PC-9 (cell line): Measurements from ENCODE around the gene SBK3. TPM values are rescaled to one million over a fixed set of nuclear protein-coding genes. Genes with fewer than 3 reads are reported as not detected.

Source experiments
- BruUV-seq: library from RNA; stranded (reverse); fragments of 400-500 nt; replicated peaks from 2 replicates; lab custom pipeline; 2021; lab: Mats Ljungman, UMichigan
- CTCF ChIA-PET: fragments of 300-600 bp; sonication (Branson Sonifier 250); formaldehyde crosslinking; loops from one replicate; lab custom pipeline; 2022; ENCODE audit warnings: antibody characterized with exemption; lab: Charles Lee
- POLR2A ChIA-PET: fragments of 300-600 bp; sonication (Branson Sonifier 250); formaldehyde crosslinking; loops from one replicate; lab custom pipeline; 2022; ENCODE audit warnings: antibody characterized with exemption; ENCODE audit not compliant: unreplicated experiment; lab: Charles Lee
- DNase-seq, 2 experiments: peaks; one replicate each; pipeline versions ENCODE4 v3.0.0 to v3.0.0-alpha.2; 2015 to 2022; ENCODE audit warnings: mixed read lengths in 1 of 2
- H2AFZ ChIP-seq: fragments of 200-600 bp; sonication (generic); 2 replicates; pipeline ENCODE4 v1.8.1; 2017; ENCODE audit warnings: antibody characterized with exemption
- H3F3A ChIP-seq: fragments of 200-600 bp; sonication (generic); 2 replicates; pipeline ENCODE4 v1.8.1; 2017; ENCODE audit warnings: antibody characterized with exemption, mild to moderate bottlenecking, low read depth; ENCODE audit not compliant: insufficient read depth
- H3K27ac ChIP-seq: fragments of 200-600 bp; sonication (generic); 2 replicates; pipeline ENCODE4 v1.6.1; 2016; ENCODE audit warnings: mixed run types
- H3K27me3 ChIP-seq: fragments of 200-600 bp; sonication (generic); 2 replicates; pipeline ENCODE4 v1.6.1; 2016; ENCODE audit warnings: low read depth, mixed run types; ENCODE audit not compliant: insufficient read depth
- H3K36me3 ChIP-seq: fragments of 200-600 bp; sonication (generic); 2 replicates; pipeline ENCODE4 v1.6.1; 2016; ENCODE audit warnings: low read depth, mixed run types
- H3K4me1 ChIP-seq: fragments of 200-600 bp; sonication (generic); replicated peaks from 2 replicates; pipeline ENCODE4 v1.6.1; 2016; ENCODE audit warnings: mixed run types; ENCODE audit not compliant: insufficient read depth
- H3K4me2 ChIP-seq: fragments of 200-600 bp; sonication (generic); 2 replicates; pipeline ENCODE4 v1.6.1; 2017; ENCODE audit warnings: mixed run types
- H3K4me3 ChIP-seq: fragments of 200-600 bp; sonication (generic); 2 replicates; pipeline ENCODE4 v1.6.1; 2016; ENCODE audit warnings: mixed run types
- H3K79me2 ChIP-seq: fragments of 200-600 bp; sonication (generic); 2 replicates; pipeline ENCODE4 v1.6.1; 2017; ENCODE audit warnings: low read depth, mixed run types
- H3K9me2 ChIP-seq: fragments of 200-600 bp; sonication (generic); 2 replicates; pipeline ENCODE4 v1.8.1; 2017; ENCODE audit warnings: mild to moderate bottlenecking; ENCODE audit not compliant: insufficient read depth
- H3K9me3 ChIP-seq: fragments of 200-600 bp; sonication (generic); 2 replicates; pipeline ENCODE4 v1.8.1; 2016; ENCODE audit warnings: low read depth; ENCODE audit not compliant: insufficient read depth
- H4K20me1 ChIP-seq: fragments of 200-600 bp; sonication (generic); 2 replicates; pipeline ENCODE4 v1.8.1; 2017; ENCODE audit not compliant: insufficient read depth
- EZH2 ChIP-seq: fragments of 200-600 bp; sonication (generic); IDR thresholded peaks from 2 replicates; pipeline ENCODE4 v1.8.0; 2017; ENCODE audit warnings: antibody characterized with exemption, low read depth
- intact Hi-C: fragments of 100-400 bp; cut with micrococcal nuclease; formaldehyde crosslinking; loops from one replicate; pipeline ENCODE4 v1.10.0; 2022; ENCODE audit not compliant: unreplicated experiment
- total RNA-seq: library from RNA; stranded (reverse); gene quantifications from 2 replicates; pipeline ENCODE4 v1.2.3, GENCODE V29; 2021
- TF ChIP-seq, protein P1 (sequence below): fragments of 200-600 bp; sonication (generic); conservative IDR thresholded peaks from 2 replicates; pipeline ENCODE4 v1.6.1; 2017; ENCODE audit warnings: mixed run types, antibody characterized with exemption, mild to moderate bottlenecking, moderate library complexity

The SBK3 gene
- total RNA-seq, 1 experiment from 2014 or later, result 41.4 TPM

DNA sequence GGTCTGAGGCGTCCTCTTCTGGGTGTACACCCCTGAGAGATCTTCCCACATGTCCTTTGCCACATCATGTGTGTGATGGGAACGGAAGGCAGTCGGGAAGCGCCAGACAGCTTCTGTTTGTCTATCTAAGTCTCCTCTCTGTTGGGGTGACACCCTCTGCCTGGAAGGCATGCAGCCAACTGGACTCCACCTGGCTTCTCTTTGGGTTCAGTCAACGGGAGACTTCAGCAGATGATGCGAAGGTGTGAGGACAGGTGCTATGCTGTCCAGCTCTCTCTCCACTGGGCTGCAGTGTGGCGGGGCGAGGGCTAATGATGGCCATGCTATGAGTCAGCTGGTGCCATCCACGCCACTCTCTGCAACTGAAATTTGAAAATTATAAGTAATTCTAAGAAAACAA is 14.3 kb upstream of the SBK3 start:
- Histone ChIP-seq H3K36me3 (no peaks in the 10 kb centered on the region), H3K4me3 (no peak overlapping the region), H3K27me3 (no peaks in the 10 kb centered on the region), H3K4me1 (no peaks in the 10 kb centered on the region), H3K4me2 (no peak overlapping the region), H4K20me1 (no peaks in the 10 kb centered on the region), H3K9me3 (peaks cover 6% of the 10 kb centered on the region; the same call in 1 of the 2 replicates), H3K9me2 (no peaks in the 10 kb centered on the region), H3F3A (peaks cover 13% of the 10 kb centered on the region; the same call in 1 of the 2 replicates), H2AFZ (no peak overlapping the region), H3K27ac (no peak overlapping the region), H3K79me2 (no peaks in the 10 kb centered on the region)
- TF ChIP-seq, protein P1, sequence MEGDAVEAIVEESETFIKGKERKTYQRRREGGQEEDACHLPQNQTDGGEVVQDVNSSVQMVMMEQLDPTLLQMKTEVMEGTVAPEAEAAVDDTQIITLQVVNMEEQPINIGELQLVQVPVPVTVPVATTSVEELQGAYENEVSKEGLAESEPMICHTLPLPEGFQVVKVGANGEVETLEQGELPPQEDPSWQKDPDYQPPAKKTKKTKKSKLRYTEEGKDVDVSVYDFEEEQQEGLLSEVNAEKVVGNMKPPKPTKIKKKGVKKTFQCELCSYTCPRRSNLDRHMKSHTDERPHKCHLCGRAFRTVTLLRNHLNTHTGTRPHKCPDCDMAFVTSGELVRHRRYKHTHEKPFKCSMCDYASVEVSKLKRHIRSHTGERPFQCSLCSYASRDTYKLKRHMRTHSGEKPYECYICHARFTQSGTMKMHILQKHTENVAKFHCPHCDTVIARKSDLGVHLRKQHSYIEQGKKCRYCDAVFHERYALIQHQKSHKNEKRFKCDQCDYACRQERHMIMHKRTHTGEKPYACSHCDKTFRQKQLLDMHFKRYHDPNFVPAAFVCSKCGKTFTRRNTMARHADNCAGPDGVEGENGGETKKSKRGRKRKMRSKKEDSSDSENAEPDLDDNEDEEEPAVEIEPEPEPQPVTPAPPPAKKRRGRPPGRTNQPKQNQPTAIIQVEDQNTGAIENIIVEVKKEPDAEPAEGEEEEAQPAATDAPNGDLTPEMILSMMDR, result no peak
- no peak for TF ChIP-seq EZH2
- no TSS peak for BruUV-seq
- no peak for DNase-seq
- intact Hi-C loops, result no loop called here
- CTCF ChIA-PET, result no interaction called here
- POLR2A ChIA-PET, result no interaction called here

DNA sequence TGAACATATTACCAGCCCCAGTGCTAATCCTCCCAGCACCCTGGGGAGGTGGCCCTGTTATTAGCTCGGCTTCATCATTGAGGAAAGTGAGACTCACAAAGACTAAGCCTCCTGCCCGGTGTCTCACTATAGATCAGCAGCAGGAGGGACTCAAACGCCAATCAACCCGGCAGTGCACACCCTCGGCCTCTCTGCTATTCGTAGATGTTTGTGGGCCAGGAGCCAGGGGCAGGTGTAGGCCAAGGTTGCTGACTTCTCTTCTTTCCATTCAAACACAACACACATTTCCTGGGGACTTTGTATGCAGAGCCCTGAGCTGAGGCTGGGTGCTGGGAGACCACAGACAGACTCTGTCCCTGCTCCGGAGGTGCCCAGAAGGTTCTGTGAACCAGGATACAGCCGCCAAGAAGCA is 9.4 kb upstream of the SBK3 start:
- H3K27ac ChIP-seq, result no peak overlapping the region
- H3K4me3 ChIP-seq, result no peak overlapping the region
- intact Hi-C loops, result no loop called here
- CTCF ChIA-PET, result no interaction called here
- TF ChIP-seq, protein P1, result no peak
- H2AFZ ChIP-seq, result no peak overlapping the region
- H3K4me2 ChIP-seq, result no peak overlapping the region
- H3K79me2 ChIP-seq, result no peaks in the 10 kb centered on the region
- H3K36me3 ChIP-seq, result no peaks in the 10 kb centered on the region
- peaks cover 14% of the 10 kb centered on the region for H3K4me1 ChIP-seq
- no peaks in the 10 kb centered on the region for H3K9me3 ChIP-seq
- BruUV-seq, result no TSS peak
- H3K9me2 ChIP-seq, result no peaks in the 10 kb centered on the region
- peaks cover 32% of the 10 kb centered on the region for H3F3A ChIP-seq
- DNase-seq, result no peak
- no peaks in the 10 kb centered on the region for H3K27me3 ChIP-seq
- no peaks in the 10 kb centered on the region for H4K20me1 ChIP-seq
- POLR2A ChIA-PET, result no interaction called here

DNA sequence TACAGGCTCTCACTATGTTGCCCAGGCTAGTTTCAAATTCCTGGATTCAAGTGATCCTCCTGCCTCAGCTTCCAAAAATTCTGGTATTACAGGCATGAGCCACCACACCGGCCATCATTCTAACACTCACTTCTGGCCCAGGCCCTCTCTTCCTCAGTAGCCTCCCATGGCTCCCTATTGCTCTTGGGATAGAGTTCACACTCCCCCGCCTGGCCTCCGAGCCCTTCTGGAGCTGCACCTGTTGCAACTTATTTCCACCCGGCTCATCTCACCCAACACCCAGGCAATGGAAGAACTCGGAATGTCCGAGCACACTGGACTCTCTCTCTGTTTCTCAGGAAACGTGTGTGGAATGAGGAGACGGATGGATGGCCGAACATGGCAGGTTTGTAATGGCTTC is 9.0 kb upstream of the SBK3 start:
- no peak for TF ChIP-seq EZH2
- TF ChIP-seq, protein P1, result no peak
- H4K20me1 ChIP-seq, result no peaks in the 10 kb centered on the region
- no TSS peak for BruUV-seq
- no peaks in the 10 kb centered on the region for H3K9me2 ChIP-seq
- POLR2A ChIA-PET, result no interaction called here
- H3K27ac ChIP-seq, result no peak overlapping the region
- H3K4me3 ChIP-seq, result no peak overlapping the region
- CTCF ChIA-PET, result interaction anchor here (0.5 kb wide), 1 partner anchor 1124 kb away, joined by 3 read pairs; no protein-coding TSS in a partner anchor
- H3K79me2 ChIP-seq, result no peaks in the 10 kb centered on the region
- no peak overlapping the region for H2AFZ ChIP-seq
- no peaks in the 10 kb centered on the region for H3K9me3 ChIP-seq
- intact Hi-C loops, result no loop called here
- H3K4me1 ChIP-seq, result peaks cover 18% of the 10 kb centered on the region
- no peaks in the 10 kb centered on the region for H3K36me3 ChIP-seq
- no peak overlapping the region for H3K4me2 ChIP-seq
- H3K27me3 ChIP-seq, result no peaks in the 10 kb centered on the region
- DNase-seq, result no peak
- peaks cover 37% of the 10 kb centered on the region for H3F3A ChIP-seq
